Chondrocyte (in vitro differentiated cells): ENCODE measurements around the gene TYROBP. TPM values are rescaled to one million over a fixed set of nuclear protein-coding genes. Genes with fewer than 3 reads are reported as not detected.
A peak's percentile ranks its signal among the peaks of the same experiment; 100 is the strongest.

ENCODE experiments used
- DNase-seq: peaks from one replicate; pipeline ENCODE4 v3.0.0; 2021; ENCODE audit warnings: mixed read lengths, low spot score
- H3K27ac Mint-ChIP-seq: one replicate; pipeline ENCODE4 v1.8.0; 2021; ENCODE audit warnings: mild to moderate bottlenecking, moderate library complexity, mixed read lengths; ENCODE audit not compliant: unreplicated experiment
- H3K27me3 Mint-ChIP-seq: 2 replicates; pipeline ENCODE4 v1.8.0; 2021; ENCODE audit warnings: low read depth, mixed read lengths
- H3K36me3 Mint-ChIP-seq: 2 replicates; pipeline ENCODE4 v1.8.0; 2021; ENCODE audit warnings: low read depth, mixed read lengths
- H3K4me1 Mint-ChIP-seq: 2 replicates; pipeline ENCODE4 v1.8.0; 2021; ENCODE audit warnings: low read depth, mild to moderate bottlenecking, mixed read lengths
- H3K4me3 Mint-ChIP-seq: one replicate; pipeline ENCODE4 v1.8.0; 2021; ENCODE audit warnings: mild to moderate bottlenecking, moderate library complexity, mixed read lengths; ENCODE audit not compliant: unreplicated experiment
- H3K9me3 Mint-ChIP-seq: 2 replicates; pipeline ENCODE4 v1.8.0; 2021; ENCODE audit warnings: low read depth, mixed read lengths
- CTCF ChIP-seq: fragments of 200-600 bp; sonication (generic); IDR thresholded peaks from 2 replicates; pipeline ENCODE4 v1.5.0; 2021; ENCODE audit warnings: antibody characterized with exemption, mild to moderate bottlenecking, moderate library complexity
- total RNA-seq: library from RNA; stranded (reverse); gene quantifications from 3 replicates; pipeline ENCODE4 v1.2.1, GENCODE V29; 2021

The TYROBP gene
- total RNA-seq, 1 donor from 2014 or later: not detected

- H3K4me1 Mint-ChIP-seq: peaks cover 9% of the 10 kb centered on the region
- peaks cover 2% of the 10 kb centered on the region for H3K36me3 Mint-ChIP-seq
- no peak for DNase-seq
- no peaks in the 10 kb centered on the region for H3K9me3 Mint-ChIP-seq
- H3K4me3 Mint-ChIP-seq: peak within 1 kb of the TSS; percentile 68
- H3K27ac Mint-ChIP-seq: no peak within 1 kb of the TSS
- no peak for TF ChIP-seq CTCF
- peaks cover 70% of the 10 kb centered on the region for H3K27me3 Mint-ChIP-seq
Observed at GRCh38 chr19:35856546-35857149, 51.4 kb downstream of the TYROBP start, which contains the start of gene KIRREL2. Gene KIRREL2, plus strand, starts transcription at chr19:35856911. Its CDS starts 209 bp downstream, at chr19:35857120.

Other genes with a start within 250 kb of the TYROBP start
- gene UPK1A, start 241.8 kb downstream of the TYROBP start, total RNA-seq: 0.65 TPM in 1 of 3 replicates, not detected in the others
- gene ZBTB32, start 203.7 kb downstream of the TYROBP start, total RNA-seq: not detected in 3 replicates
- gene KMT2B, start 190.3 kb downstream of the TYROBP start, total RNA-seq: 27.3 to 31.5 TPM (median 30.8 TPM) in 3 replicates
- gene IGFLR1, start 165.8 kb downstream of the TYROBP start, total RNA-seq: 0.59 to 1.4 TPM (median 0.99 TPM) in 3 replicates
- 22.9 to 28.8 TPM (median 24.7 TPM) in 3 replicates for gene U2AF1L4, start 162.9 kb downstream of the TYROBP start, total RNA-seq
- gene PSENEN, start 162.6 kb downstream of the TYROBP start, total RNA-seq: 59.9 to 71.1 TPM (median 61.8 TPM) in 3 replicates
- gene LIN37, start 159.7 kb downstream of the TYROBP start, total RNA-seq: 11.9 to 18.6 TPM (median 13.5 TPM) in 3 replicates
- 0.75 to 5.7 TPM (median 5.0 TPM) in 3 replicates for gene HSPB6, start 151.3 kb downstream of the TYROBP start, total RNA-seq
- 17.4 to 24.6 TPM (median 20.3 TPM) in 3 replicates for gene PROSER3, start 150.1 kb downstream of the TYROBP start, total RNA-seq
- 8.5 to 14.6 TPM (median 12.0 TPM) in 3 replicates for gene ARHGAP33, start 132.7 kb downstream of the TYROBP start, total RNA-seq
- gene PRODH2, start 95.5 kb downstream of the TYROBP start, total RNA-seq: not detected in 3 replicates
- gene NPHS1, start 55.8 kb downstream of the TYROBP start, total RNA-seq: not detected in 3 replicates
- 0.22 TPM in 1 of 3 replicates, not detected in the others for gene KIRREL2, start 51.4 kb downstream of the TYROBP start, total RNA-seq
- gene APLP1, start 39.7 kb downstream of the TYROBP start, total RNA-seq: 31.7 to 76.4 TPM (median 66.8 TPM) in 3 replicates
- gene NFKBID, start 7.8 kb downstream of the TYROBP start, total RNA-seq: 4.4 to 5.0 TPM (median 4.4 TPM) in 3 replicates
- gene HCST, start 5.8 kb downstream of the TYROBP start, total RNA-seq: 0.50 to 1.0 TPM in 2 of 3 replicates, not detected in the other
- 18.4 to 23.3 TPM (median 21.0 TPM) in 3 replicates for gene LRFN3, start 28.1 kb upstream of the TYROBP start, total RNA-seq
- gene SDHAF1, start 86.9 kb upstream of the TYROBP start, total RNA-seq: 10.8 to 12.0 TPM (median 11.2 TPM) in 3 replicates
- 0.27 to 1.2 TPM (median 0.49 TPM) in 3 replicates for gene SYNE4, start 100.5 kb upstream of the TYROBP start, total RNA-seq
- 17.9 to 23.7 TPM (median 19.9 TPM) in 3 replicates for gene ALKBH6, start 105.9 kb upstream of the TYROBP start, total RNA-seq
- gene CLIP3, start 124.6 kb upstream of the TYROBP start, total RNA-seq: 51.2 to 59.0 TPM (median 53.8 TPM) in 3 replicates
- gene THAP8, start 146.0 kb upstream of the TYROBP start, total RNA-seq: 6.6 to 10.2 TPM (median 8.9 TPM) in 3 replicates
- 3.0 to 6.0 TPM (median 3.7 TPM) in 3 replicates for gene WDR62, start 146.6 kb upstream of the TYROBP start, total RNA-seq
- not detected in 3 replicates for gene OVOL3, start 202.8 kb upstream of the TYROBP start, total RNA-seq
- 43.5 to 61.6 TPM (median 49.2 TPM) in 3 replicates for gene POLR2I, start 206.6 kb upstream of the TYROBP start, total RNA-seq
- gene TBCB, start 207.2 kb upstream of the TYROBP start, total RNA-seq: 181 to 201 TPM (median 199 TPM) in 3 replicates
- gene CAPNS1, start 231.8 kb upstream of the TYROBP start, total RNA-seq: 509 to 762 TPM (median 724 TPM) in 3 replicates
- not detected in 3 replicates for gene COX7A1, start 244.2 kb upstream of the TYROBP start, total RNA-seq